ENCODE data around the gene SERINC1. TPM values are rescaled to one million over a fixed set of nuclear protein-coding genes. Genes with fewer than 3 reads are reported as not detected.

SERINC1 gene
- total and polyA plus RNA-seq, 9 of the 15 experiments (the other 6 are each of a cell fraction or from before 2014, with no cell fraction given), result 28.8 to 64.6 (median 39.7) TPM

GRCh38 chr6:122399348-122400120 lies 72.1 kb downstream of the SERINC1 start, which contains the start of gene HSF2 (continued):
- TF ChIP-seq PKNOX1 (IDR thresholded peaks at IDR 0.05) (peak; percentile 88), CXXC5 (CRISPR knock-in tag; IDR thresholded peaks at IDR 0.05) (peak; percentile 86), TEAD1 (CRISPR knock-in tag; IDR thresholded peaks at IDR 0.05) (peak in 1 of 2 experiments; percentile 86; a peak in 2 of 4 replicates), XRCC5 (IDR thresholded peaks at IDR 0.05; ENCODE audit: low read depth, low read length) (no peak), RBM34 (IDR thresholded peaks at IDR 0.05; ENCODE audit: borderline replicate concordance, insufficient read depth, low read length) (no peak), TEAD2 (tag; IDR thresholded peaks at IDR 0.05) (no peak), CTCFL (IDR thresholded peaks at IDR 0.05; ENCODE audit: borderline replicate concordance, insufficient read depth, low read depth, low read length, poor library complexity, severe bottlenecking) (no peak), ZNF695 (CRISPR knock-in tag; IDR thresholded peaks at IDR 0.05) (no peak), MLLT1 (IDR thresholded peaks at IDR 0.05) (0 out of 4 replicates have a peak, but pooled peaks of 1 of the 2 experiments have one; percentile 45), FOXK1 (CRISPR knock-in tag; IDR thresholded peaks at IDR 0.05; ENCODE audit: borderline replicate concordance) (no peak), NR2C2 (CRISPR knock-in tag; IDR thresholded peaks at IDR 0.05) (no peak), NR2C2 (tag; IDR thresholded peaks at IDR 0.05) (no peak), CREBBP (IDR thresholded peaks at IDR 0.05; ENCODE audit: low read depth, low read length) (no peak), ZNF277 (CRISPR knock-in tag; IDR thresholded peaks at IDR 0.05; ENCODE audit: borderline replicate concordance) (no peak), NCOA6 (IDR thresholded peaks at IDR 0.05) (no peak), GATAD2A (IDR thresholded peaks at IDR 0.05) (no peak), ZNF77 (CRISPR knock-in tag; IDR thresholded peaks at IDR 0.05) (no peak), ZNF23 (CRISPR knock-in tag; IDR thresholded peaks at IDR 0.05) (no peak), CEBPG (CRISPR knock-in tag; IDR thresholded peaks at IDR 0.05) (no peak), CEBPG (tag; conservative IDR thresholded peaks at IDR 0.05 in 1 of 2, IDR thresholded peaks at IDR 0.05 in 1 of 2) (no peak), NR2F6 (CRISPR knock-in tag; IDR thresholded peaks at IDR 0.05) (no peak), ZNF717 (CRISPR knock-in tag; IDR thresholded peaks at IDR 0.05) (no peak), NCOA2 (IDR thresholded peaks at IDR 0.05; ENCODE audit: partially characterized antibody in 2 of 2) (no peak)
